GM10847 (cell line): ENCODE data around the gene GADD45G.

ENCODE experiments used
- POLR2A ChIP-seq: IDR thresholded peaks from 2 replicates; pipeline ENCODE4 v1.6.1; 2011; ENCODE audit not compliant: insufficient read length; ENCODE audit errors: extremely low read depth

GADD45G gene

GRCh38 chr9:89586311-89586710 lies 18.5 kb upstream of the GADD45G start:
- TF ChIP-seq POLR2A: no peak

DNA sequence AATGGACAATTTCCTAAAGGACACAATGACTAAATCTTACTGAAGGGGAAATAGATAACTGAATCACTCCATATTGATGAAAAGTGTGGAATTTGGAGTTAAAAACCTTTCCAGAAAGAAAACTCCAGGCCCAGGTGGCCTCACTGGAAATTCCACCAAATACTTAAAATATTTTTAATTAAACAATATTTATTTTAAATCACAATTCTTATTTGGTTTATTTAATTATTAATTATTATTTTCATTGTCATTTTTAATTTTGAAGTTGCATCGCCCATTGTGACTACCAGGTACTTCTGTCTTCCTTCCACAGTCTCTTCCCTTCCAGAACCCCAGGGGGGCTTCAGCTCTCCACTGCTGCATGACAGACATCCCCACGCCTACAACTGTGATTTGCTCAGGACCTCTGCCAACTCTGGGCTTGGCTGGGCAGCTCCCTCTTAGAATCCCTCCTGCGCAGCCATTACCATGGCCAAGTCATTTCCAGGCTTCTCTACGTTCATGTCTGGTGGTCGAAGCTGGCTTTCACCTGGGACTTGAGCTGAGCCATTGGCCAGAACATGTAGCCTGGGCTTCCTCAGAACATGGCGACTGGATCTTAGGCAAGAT lies 16.4 kb upstream of the GADD45G start:
- no peak for TF ChIP-seq POLR2A

- no peak for TF ChIP-seq POLR2A
These were observed 14.4 kb upstream of the GADD45G start for GRCh38 chr9:89590415-89590814.

GRCh38 chr9:89591274-89592212 lies 13.3 kb upstream of the GADD45G start:
- TF ChIP-seq POLR2A: no peak

DNA sequence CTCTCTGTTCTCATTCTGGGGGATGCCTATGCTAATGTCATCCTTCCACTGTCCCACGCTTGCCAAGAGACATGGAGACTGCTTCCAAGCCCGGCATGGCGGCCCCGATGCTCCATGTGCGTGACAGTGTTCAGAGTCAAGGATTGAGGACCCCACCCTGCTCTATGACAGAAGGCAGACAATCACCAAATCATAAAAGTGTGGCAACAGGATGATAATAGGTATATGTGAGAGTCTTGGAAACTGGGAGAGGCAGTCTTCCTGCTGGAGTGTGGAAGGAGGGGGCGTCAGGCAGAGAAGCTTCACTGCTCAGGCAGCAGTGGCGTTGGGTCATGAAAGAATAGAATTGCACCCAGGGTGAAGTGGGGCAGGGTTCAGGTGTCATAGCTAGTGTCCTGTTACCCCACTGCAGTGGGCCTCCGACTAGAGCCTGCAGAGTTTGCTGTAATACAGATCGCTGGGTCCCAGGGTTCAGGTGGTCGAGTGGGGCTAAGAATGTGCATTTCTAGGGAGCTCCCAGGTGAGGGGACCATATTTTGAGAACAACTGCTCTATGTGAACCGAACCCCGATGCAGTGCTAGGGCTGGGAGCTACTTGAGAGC lies 12.5 kb upstream of the GADD45G start:
- TF ChIP-seq POLR2A: no peak

DNA sequence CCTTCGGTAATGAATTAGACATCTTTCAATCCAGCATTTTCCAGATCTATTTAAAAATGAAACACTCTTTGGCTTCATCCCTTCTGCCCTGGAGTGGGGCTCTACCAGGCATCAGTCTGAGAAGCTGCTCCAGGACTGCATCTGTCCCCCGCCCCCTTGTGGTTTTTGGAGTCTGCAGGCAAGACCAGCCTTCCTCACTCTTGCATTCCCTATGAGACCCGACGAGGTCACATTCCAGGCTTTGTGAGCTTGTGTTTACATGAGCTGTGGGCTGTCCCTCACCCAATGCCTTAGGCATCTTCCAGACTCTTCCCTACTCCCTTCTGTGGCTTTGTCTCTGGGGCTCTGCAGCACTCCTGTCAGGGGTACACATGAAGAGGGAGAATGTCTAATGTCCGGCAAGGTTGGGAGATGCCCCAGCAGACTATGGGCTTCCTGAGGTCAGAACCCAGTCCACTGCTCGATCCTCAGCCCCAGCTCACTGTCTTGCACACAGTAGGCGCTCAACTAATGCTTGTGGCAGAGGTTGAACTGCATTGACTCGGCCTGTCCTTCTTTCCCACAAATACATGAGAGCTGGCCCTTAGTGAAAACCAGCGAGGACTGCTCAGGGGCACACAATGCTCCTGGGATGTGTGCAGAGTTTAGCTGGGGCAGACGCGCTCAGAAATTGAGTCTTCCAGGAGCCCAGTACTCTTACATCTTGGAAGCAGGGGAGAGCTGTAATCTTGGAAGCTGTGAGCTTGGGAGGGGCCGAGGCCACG lies 11.7 kb upstream of the GADD45G start:
- no peak for TF ChIP-seq POLR2A

GRCh38 chr9:89593727-89594427 lies 10.9 kb upstream of the GADD45G start:
- TF ChIP-seq POLR2A: no peak

DNA sequence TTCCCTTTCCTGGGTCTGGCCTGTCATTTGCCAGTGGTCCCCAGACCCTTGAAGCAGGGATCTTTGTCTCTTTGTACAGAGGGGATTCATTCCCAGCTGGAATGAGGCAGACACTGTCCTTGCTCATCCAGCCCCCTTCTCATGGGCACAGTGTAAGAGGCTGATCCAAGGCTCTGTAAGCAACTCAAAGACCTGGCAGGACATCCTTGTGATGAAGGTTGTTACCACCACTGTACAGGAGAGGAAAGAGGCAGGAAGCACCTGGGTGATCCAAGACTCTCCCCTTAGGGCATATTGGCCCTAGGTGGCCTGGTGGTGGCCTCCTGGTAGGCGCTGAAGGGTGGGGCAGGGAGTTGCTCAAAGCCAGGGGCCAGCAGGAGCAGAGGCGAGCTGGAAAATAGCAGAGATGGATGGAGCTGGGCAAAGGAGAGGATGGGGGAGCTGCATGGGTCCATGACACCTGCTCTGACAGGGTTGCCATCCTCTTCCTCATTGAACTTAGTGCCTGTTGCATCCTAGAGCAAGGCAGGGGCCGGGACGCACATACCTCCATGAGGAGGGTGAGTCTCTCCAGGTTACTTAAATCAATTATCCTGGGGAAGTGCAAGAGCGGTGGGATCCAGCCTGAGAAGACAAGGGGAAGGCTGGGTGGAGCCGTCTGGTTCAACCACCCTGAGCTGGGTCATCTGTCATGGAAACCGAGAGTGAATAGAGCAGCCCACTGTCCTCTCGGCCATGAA lies 9.8 kb upstream of the GADD45G start:
- TF ChIP-seq POLR2A: no peak

- no peak for TF ChIP-seq POLR2A
These were observed 9.2 kb upstream of the GADD45G start for GRCh38 chr9:89595646-89596045.

DNA sequence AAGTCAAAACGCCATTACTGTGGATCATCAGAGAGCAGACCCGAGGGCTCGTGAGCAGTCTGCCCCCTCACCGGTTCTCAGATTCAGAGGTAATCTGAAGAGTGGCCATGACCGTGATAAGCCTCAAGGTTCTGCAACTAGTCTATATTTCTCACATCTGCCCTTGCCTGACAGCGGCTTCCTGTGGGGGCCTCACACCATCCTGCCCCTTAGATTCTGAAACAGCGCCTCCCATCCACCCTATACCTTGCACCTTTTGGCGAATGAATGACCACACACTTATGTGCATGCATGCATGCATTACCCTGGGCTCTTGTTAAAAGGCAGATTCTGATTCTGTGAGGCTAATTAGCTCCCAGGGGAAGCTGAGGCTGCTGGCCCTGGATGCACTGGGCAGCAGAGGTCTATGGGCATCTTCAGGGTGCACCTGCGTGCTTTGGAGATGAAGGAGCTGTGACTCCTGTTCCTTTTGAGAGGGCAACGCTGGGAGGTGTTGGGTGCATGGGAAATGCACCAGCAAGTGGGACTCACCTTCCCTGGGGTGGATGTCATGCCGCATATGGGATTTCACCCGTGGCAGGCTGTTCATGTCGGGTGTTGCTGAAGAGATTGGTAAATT lies 7.8 kb upstream of the GADD45G start:
- TF ChIP-seq POLR2A: no peak

DNA sequence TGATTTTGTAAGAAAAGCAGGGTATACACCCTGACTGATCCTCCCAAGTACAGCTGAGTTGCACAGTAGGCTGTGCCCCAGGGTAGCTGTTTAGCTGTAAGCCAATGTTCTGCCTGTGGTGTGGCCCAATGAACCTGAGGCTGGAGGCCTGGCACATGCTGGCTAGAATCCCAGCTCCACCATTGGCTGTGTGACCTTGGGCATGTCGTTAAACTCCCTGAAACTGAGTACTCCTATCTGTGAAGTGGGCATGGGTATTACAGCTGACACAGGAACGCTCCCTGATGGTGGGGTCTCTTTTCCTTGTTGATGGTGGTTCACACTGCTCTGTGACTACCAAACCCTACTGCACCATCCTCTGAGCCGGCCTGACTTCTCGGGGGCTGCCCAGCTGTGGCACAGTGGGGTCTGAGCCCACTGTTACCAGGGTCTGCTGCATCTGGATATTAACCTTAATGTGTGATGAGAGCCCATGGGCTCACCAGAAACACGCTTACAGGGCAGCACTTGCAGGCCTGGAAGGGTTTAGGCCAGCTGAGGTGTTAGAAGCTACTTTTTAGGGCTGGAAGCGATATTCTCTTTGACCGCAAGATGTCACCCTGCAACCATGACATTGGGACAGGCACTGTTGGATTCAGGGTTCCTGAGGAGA lies 7.0 kb upstream of the GADD45G start:
- TF ChIP-seq POLR2A: no peak

DNA sequence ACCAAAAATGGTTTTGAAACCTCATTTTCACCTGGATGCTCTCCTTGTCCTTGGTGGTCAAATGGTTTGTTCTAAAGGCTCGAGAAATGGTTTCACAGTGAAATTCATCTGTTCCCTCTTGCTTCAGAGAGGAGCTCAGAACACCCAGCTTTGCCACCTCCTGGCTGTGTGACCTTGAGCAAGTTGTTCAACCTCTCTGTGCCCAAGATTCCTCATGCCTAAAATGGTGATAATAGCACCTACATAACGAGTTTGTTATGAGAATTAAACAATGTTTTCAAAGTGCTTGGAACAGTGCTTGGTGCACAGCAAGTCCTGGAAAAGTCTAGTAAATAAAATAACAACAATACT lies 6.5 kb upstream of the GADD45G start:
- TF ChIP-seq POLR2A: no peak

- no peak for TF ChIP-seq POLR2A
These were observed 5.9 kb upstream of the GADD45G start for GRCh38 chr9:89598926-89599325.
